HG03571 (cell line): ENCODE results near the gene NFYA.

Experiments used
- ATAC-seq: cut with Tn5 transposase; IDR thresholded peaks from one replicate; pipeline ENCODE4 v1.9.1; 2021; ENCODE audit not compliant: unreplicated experiment

Gene NFYA

DNA sequence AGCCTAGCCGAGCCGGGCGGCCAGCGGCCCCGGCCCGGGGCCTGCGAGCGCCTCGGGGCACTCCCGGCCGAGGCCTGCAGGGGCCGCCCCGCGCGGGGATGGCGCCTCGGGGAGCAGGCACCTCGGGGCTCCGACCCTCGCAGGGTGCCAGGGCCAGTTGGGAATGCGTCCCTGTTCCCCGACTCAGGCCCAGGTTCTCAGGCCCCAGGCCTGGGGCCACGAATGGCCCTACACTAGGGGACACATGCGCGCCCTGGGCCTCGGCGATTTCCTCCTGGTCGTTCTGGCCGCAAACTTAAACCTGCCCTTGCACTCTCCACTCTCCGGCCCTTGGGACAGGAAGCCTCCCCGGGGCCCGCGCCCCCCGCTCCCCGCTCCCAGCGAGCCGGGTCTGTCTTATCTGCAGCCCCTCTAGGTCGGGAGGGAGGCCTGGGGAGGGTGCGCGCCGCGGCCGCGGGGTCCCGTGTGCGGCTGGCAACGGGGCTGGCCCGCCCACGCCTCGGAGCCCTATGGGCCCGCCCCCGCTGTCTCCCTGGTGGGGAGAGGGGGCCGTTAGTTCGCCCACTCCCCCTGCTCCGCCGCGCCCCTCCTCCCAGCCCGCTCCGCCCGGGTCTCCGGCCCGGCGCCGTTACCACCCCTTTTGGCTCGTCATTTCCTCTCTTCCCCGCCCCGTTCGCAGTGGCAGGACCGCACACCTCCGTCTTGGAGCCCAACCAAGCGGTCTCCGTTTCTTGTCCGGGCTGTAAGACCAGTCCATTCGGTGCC is 611 bp downstream of the NFYA start:
- peak; percentile 24 for ATAC-seq

DNA sequence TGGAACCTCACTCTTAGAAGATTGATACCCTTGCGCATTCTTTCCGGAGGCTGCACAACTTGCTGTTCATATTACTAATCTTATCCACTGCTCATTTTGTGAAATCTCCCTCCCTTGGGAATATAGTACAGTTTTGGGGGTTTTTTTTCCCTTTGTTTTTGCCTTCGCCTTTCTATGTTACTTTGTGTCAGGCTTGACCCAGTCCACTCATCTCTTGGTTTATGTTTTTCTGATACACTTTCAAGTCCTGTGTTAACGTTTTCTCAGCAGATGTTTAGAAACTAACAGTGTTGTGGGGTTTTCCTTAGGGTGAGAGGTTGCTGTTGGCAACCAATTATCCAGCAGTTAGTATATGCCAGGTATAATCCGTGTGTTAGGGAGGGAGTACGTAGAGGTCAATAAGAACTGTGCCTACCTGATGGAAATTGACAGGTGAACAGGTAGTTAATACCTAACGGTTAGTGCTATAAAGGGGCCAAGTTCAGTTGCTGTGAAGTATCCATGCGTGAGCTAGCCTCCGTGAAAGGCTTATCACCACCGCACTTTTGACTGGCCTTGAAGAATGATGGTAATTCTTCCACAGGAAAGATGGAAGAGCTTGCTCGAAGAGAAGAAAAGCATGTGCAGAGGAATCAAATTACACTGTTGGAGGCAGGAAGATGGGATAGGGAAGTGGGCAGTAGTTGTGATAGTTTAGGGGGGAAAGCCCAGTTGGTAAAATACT is 1.4 kb downstream of the NFYA start:
- ATAC-seq = no peak

DNA sequence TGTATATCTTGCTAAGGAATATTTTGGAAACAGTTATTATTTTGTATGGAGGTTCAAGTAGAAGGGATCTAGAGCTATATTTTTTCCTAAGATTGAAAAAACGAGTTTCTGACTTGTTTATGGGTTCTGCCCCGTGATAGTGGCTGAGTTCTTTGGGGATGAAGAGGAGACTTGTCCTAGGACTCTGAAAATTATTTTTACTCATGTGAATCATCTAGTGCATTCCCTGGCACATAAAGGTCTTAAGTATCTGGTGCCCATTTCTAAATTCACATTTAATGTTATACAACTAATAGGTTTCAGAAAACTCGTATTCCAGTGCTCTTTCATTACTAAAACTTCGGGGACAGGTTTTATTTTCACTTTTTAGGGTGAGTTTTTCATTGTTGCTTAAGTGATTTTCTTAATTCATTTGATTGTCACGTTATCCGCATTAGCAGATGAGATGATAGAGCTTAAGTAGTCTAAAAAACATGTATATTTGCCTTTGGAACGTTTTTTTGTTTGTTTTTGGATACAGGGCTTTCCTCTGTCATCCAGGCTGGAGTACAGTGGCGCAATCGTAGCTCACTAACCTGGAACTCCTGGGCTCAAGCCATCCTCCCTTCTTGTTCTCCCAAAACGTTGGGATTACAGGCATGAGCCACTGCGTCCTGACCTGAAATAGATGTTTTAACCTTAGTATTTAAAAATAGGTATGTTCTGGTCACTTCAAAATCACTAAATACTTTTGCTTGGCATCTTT is 2.1 kb downstream of the NFYA start:
- no peak for ATAC-seq

DNA sequence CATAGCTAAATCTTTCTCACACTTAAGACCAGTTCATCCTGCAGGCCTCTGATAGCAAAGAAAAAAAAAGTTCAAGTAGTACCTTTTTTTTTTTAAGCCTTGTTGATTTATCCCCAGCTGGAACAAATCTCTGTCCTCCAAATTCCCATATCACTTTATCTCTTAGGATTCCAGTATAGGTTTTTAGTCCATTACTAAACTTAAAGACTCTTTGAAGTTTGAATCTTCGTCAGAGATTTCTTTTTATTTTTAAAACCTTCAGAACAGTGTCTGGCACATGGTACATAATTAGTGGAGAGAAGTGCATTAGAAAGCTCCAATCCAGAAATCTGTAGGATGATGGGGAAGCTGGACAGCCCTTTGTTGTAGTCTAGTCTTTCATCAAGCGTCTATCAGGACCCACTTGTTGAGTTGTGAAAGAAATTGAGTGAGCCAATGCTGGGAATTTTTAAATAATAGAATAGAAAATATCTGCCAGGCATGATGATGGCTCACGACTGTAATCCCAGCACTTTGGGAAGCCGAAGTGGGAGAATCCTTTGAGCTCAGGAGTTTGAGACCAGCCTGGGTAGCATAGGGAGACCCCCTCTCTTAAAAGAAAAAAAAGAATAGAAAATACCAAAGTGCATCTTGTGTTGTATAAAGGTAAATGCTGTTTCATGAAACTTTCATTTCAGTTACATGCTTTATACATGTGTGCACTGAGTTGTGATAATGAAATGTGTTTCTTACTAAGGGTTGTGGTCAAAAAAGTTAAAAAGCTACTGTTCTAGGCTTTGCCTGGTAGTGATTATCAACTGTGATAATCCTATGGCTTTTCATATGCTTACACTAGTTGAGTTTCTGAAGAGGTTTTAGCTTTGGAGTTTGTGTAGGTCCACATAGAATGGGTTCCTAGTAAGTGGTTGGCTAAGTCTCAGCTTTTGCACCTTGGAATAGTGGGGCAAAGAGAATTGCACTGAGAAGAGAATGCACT is 3.2 kb downstream of the NFYA start:
- no peak for ATAC-seq

DNA sequence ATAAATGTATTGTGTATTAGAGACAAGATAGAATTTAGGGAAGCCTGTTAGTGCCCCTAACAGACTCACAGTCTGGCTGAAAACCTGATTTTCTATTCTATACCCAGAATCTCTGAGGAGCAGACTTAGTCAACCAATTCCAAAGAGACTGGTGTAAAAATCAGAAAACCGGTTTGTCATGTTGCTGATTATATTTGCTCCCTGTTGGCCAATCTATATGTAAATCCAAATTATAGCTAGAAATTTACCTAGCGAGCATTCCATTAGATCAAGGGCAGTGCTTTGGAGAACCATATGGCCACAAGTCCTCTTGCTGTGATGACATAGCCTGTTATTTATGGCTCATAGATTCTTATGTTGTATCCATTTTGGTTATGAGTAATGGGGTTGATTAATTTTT is 4.8 kb downstream of the NFYA start:
- ATAC-seq = no peak

DNA sequence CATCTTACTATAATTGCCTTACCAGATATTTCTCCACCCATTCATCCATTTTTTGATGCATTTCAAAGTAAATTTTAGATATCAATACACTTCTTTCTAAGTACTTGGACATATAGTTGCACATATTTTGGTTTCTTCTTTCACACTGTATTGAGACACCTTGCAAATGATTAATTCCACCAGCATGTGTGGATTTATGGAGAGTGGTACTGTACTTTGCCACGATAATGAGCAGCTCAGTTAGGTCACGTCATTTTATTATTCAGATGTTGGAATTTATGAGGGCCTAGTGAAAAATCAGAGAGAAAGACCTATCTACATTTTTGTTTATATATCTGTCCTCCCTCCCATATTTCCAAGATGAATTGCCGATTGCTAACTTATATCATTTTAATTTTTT is 5.3 kb downstream of the NFYA start:
- ATAC-seq = no peak

DNA sequence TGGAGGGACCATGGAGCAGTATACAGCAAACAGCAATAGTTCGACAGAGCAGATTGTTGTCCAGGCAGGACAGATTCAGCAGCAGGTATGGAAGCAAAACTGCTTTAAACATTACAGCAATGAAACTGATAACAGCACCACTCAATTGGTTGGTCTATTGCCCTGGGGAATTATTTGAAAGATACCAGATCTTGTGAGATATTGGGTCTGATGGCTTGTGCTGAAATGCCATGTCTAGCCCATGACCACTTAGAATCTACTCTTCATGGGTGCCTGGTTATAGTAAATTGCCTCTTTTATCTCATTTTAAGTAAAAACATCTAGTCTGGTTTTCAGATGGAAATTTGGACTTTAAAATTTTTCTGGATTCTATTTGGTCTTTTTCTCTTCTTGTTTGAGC is 6.3 kb downstream of the NFYA start:
- no peak for ATAC-seq

DNA sequence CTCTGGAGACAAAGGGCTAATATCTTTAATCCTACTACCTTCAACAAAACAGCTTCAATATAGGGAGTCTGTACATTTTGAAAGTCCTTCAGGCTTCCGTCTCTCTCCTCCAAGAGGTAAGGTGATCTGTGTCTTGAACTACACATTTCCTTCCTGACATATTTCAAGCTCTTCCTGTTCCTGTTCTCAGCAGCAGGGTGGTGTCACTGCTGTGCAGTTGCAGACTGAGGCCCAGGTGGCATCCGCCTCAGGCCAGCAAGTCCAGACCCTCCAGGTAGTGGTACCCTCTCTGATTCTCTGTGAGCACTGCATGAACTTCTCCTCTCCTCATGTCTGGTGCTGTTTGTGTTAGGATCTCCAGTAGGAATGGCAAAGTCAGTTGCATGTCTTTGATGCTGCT is 7.8 kb downstream of the NFYA start:
- ATAC-seq = no peak

DNA sequence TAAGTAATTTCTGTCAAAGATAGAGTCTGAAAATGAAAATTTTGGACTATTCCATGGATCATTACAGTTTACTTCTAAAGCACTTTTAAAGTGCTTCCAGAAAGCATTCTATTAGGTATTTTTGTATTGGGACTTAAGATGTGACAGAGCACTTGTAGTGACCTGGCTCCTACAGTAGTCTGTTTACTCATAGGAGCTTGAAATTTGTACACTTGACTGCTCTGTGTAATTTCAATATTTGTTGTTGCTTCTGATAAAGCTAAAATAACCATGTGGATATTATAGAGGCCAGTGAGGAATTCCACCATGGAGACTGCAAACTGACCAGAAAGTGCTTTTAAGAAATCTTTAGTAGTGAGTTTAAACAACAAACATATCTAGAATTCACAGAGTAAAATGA is 10.3 kb downstream of the NFYA start:
- no peak for ATAC-seq

DNA sequence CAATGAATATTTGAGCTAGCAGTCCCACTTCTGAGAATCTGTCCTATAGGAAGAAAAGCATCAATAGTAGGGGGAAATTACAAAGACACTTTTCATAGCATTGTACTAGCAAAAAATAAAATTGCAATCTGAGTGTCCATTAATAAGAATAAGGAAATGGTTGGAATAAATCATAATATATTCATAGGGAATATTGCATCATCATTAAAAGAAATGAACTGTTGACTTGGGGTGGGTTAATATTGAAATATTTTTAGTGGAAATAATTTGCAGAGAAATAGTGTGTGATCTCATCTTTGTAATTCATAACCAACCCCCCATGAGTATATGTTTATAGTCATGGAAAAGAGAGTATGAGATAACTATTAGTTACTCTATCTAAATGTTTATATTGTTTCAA is 12.4 kb downstream of the NFYA start:
- ATAC-seq = no peak

DNA sequence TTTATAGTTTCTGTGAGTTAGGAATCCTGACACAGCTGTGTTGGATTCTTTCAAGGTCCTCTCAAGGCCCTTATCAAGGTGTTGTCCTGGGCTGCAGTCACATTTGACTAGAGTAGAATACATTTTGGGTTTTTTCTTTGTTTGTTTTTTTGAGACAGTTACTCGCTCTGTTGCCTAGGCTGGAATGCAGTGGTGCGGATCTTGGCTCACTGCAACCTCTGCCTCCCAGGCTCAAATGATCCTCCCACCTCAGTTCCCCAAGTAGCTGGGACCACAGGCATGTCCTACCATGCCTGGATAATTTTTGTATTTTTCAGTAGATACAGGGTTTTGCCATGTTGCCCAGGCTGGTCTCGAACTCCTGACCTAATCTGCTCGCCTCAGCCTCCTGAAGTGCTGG is 15.7 kb downstream of the NFYA start:
- no peak for ATAC-seq

DNA sequence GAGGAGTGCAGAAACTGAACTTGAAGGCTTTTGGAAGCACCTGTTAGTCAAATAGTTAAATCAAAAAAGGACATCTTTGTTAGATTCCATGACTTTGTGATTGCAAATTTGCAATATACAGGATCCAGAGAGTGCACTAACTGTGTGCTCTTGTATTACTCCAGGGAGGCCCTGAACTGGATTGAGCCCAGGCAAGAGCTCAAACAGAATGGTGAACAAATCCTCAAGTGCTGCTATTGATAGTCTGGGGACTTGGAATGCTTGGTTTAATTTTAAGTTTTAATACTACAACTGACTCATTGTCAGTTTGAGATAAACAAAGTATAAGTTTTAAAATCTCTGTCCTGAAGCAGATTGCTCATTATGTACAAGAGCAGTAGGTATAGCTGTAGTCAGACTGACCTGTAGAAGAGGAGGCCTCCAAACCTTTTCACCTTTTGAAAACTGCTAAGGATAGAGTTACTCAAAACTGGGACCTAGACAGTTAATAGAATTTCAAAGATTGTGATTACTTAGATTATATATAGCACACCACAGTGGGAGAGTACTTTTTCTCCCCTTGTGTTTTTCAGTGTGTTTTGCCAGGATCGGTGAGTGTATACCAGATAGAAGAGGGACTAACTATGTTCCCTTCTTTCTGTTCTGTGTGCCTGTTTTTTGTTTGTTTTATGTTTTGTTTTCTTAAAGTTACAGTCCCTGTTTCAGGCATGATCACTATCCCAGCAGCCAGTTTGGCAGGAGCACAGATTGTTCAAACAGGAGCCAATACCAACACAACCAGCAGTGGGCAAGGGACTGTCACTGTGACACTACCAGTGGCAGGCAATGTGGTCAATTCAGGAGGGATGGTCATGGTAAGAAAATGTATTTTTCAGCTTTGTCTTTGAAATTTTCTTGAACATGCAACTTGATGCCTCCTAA is 18.3 kb downstream of the NFYA start:
- no peak for ATAC-seq

DNA sequence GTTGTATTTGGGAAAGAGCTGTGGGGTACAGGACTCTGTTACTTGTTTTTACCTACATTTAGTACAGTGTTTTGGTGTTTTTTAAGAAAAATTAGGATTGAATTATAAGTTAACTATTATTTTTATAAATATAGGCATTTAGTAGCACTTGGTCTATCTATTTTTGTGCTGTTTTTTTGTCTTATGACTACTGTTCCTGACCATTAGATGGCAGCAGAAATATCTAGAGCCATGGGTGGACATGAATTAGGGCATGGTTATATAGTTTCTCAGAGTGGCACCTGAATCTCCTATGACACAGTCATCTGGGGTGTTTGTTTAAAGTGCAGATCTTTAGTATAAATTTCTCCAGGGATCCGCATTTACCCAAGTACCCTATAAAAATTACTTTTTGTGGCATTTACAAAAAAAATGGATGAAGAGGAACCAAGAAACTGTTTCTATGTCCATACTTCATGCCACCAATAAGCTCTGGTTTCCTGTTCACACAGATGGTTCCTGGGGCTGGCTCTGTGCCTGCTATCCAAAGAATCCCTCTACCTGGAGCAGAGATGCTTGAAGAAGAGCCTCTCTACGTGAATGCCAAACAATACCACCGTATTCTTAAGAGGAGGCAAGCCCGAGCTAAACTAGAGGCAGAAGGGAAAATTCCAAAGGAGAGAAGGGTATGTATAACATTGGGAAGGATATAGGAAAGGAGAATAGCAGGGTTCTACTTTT is 19.8 kb downstream of the NFYA start:
- no peak for ATAC-seq

DNA sequence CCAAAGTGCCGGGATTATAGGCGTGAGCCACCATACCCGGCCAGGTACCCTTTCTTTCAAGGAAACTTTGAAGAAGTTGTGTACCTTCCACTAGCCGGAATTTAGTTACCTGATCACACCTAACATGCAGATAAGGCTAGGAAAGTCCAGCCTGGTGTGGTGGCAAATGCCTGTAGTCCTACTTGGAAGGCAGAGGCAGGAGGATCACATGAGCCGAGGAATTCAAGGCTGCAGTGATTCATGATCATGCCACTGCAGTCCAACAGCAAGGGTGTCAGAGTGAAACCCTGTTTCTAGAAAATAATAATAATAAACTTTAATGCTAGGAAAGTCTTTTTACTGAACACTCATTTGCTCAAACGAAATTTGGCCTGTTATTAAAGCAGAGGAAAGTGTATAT is 21.0 kb downstream of the NFYA start:
- ATAC-seq = no peak

DNA sequence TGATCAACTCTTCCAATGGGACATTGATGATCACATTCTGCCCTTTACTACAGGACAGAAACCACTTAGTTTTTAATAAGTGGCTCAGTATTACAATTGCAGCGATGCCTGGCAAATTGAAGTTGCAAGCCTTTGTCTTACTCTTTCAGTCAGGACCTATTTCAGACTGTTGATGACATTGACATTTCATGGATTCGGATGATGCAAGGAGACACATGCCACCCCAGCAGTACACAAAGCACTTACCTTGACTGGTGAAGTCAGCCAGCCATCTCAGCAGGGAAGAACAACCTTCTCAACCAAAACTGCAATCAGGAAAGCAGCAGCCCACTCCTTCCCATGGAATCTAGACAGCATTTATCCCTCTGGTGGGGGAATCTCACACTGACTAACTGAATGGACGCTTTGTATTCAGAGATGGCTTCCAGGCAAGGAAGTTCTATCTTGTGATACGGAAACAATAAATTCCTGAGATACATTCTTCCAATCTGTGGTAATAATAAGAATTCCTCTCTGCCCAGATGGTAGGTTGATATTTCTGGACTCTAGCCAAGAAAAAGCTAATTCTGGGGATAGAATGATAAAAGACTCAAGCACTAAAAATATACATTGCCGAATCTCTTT is 24.8 kb downstream of the NFYA start:
- ATAC-seq = no peak

DNA sequence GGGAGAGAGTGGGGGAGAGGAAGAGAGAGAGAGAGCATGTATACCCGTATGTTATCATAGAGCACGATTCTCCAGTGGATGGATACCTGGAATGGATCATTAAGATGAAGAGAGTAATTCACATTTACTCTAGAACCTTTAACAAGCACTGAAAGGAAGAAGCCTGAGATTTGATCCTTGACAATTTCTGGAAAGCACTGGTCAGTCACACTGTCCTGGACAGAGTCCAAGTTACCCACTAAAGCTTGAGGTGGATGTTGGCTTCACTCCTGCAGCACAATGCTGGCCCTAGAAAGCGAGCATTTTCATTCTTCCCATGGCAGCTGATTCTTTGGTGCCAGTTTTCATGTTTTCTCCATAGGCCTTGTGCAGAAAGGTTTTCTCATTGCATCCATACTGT is 25.6 kb downstream of the NFYA start:
- ATAC-seq = no peak

DNA sequence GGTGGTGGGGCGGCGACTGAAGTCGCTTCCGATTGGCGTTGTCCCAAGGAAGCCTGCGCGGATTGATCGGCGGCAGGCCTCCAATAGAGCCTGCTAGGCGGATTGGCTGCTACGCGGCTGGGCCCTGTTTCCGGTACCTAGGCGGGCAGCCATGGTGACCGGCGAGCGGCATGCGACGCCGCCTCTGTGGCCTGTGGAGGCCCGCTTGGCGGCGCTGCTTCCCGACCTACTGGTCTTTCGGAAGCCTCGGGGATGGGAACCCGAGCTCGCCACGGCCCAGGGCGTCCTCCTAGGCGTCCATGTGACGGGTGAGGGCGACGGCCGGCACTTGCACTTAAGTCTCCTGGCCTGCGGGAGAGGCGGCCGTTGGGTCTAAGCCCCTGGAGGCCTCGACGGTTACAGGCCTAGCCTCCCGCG is 28.1 kb downstream of the NFYA start:
- ATAC-seq = no peak

DNA sequence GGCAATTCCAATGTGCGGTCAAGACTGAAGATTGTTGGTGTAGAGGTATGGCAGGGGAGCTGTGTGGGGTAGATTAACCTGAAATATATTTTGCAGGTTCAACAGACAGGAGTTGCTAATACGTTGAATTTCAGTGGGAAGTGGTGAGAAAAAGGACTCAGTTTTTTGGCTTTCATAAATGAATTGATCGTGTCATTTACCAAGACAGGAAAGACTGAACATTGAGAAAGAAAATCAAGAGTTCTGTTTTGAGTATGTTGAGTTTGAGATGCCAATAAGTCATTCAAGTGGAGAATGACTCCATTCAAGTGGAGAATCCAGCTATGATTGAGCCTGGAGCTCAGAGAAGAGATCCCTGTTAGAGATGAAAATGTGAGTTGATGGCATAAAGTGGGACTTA is 31.1 kb downstream of the NFYA start:
- ATAC-seq = no peak

DNA sequence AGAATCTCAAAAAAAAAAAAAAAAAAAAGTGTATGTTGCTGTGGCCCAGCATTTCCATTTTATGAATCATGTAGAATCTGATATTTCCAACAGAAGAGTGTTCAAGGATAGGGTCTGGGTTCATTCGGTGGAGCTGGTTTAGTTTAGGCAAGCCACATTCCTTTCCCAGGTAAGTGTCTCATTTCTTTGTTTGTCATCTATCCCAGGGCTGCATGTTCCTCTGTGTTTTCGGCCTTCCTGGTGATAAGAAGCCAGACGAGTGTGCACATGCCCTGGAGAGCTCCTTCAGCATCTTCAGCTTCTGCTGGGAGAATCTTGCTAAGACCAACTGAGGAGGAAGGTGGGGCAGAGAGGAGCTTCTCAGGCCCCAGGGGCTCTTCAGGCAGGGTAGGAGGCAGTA is 38.2 kb downstream of the NFYA start:
- no peak for ATAC-seq
